ENCODE results near the gene JAK1.

The JAK1 gene

GRCh38 chr1:64891448-64891825 is 74.9 kb downstream of the JAK1 start:
- no peak for DNase-seq (ENCODE audit: low spot score)

DNA sequence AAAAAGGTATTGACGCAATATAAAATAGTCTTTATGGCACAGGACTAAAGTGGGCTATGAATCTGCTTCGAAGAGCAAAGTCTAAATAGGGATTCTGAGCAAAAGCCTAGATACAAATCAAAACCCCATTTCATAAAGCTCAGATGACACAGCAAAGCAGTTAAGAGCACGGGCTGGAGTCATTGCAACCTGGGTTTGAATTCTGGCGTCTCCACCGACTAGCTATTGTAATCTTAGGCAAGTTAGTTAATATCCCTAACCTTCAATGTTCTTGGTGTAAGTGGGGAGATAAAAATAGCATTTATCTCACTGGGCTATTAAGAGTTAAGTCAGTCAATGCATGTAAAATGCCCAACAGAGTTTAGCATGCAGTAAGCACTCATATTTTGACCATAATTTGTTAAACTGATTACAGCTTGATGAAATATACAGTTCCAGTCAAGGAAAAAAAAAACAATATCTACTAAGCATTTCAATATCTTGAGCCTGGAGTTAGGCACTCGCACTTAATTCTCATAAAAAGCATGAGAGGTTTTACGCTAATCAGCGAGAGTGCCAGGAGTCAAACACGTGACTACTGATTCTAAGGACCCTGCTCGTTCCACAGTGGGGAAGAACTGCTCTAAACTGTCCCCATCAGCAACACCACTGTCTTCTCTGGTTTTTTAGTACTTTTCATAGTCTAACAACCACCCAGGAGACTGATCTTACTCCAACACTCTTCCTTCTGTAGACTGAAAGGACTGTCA is 75.5 kb downstream of the JAK1 start:
- DNase-seq (ENCODE audit: low spot score), result no peak

GRCh38 chr1:64887689-64888217 is 78.6 kb downstream of the JAK1 start:
- no peak for DNase-seq (ENCODE audit: low spot score)

DNA sequence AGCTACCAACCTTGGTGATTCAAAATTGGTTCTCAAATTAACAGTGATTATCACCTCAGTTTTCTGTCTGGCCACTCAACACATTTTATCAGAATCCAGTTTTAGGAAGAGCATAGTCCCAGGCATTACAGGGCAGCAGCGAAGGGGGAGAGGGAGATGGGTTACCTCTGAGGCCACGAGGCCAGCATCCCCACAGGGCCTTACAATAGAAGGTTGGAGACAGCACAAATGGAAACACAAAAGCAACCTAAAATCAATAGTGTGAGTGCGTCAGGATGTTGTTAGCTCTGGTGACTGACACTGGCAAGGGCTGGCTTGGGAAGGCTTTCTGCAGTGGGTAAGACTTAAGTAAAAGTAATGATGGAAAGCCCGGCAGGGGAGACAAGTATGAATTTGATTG is 79.5 kb downstream of the JAK1 start:
- no peak for DNase-seq (ENCODE audit: low spot score)

DNA sequence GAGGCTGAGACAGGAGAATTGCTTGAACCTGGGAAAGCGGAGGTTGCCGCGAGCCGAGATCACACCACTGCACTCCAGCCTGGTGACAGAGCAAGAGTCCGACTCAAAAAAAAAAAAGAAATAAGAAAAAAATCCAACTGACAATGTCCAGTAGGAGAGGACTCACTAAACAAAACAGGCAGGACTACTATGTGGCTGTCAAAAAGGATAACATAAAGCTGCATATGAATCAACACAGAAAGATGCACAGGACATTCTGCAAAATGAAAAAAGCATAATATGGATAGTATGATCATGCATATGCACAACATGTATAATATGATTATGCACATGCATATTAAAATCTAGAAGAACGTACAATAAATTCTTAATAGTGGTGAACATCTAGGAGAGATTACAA is 80.7 kb downstream of the JAK1 start:
- DNase-seq (ENCODE audit: low spot score), result no peak

GRCh38 chr1:64884261-64885040 is 81.9 kb downstream of the JAK1 start:
- no peak for DNase-seq (ENCODE audit: low spot score)

- no peak for DNase-seq (ENCODE audit: low spot score)
These were observed 83.6 kb downstream of the JAK1 start for GRCh38 chr1:64882574-64883255.

DNA sequence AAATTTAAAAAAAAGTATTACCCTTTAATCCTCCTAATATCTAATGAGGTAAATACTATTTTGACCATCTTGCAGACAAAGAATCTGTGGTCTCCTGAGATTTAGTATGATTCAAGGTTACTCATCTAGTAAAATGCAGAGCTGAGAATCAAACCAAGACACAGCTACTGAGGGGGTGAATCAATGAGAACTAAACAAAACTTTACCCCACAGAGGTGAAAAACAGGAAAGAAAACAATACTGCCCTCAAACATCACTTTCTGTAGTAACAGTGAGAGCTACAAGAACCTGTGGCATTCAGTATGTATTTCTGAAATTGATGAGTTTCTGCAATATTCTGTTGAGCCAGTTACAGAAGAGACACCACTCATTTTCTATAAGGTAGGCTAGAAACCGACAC is 85.1 kb downstream of the JAK1 start:
- DNase-seq (ENCODE audit: low spot score), result no peak

- DNase-seq (ENCODE audit: low spot score), result no peak
These were observed 85.9 kb downstream of the JAK1 start for GRCh38 chr1:64880449-64880848.

- no peak for DNase-seq (ENCODE audit: low spot score)
These were observed 87.3 kb downstream of the JAK1 start for GRCh38 chr1:64878931-64879611.

DNA sequence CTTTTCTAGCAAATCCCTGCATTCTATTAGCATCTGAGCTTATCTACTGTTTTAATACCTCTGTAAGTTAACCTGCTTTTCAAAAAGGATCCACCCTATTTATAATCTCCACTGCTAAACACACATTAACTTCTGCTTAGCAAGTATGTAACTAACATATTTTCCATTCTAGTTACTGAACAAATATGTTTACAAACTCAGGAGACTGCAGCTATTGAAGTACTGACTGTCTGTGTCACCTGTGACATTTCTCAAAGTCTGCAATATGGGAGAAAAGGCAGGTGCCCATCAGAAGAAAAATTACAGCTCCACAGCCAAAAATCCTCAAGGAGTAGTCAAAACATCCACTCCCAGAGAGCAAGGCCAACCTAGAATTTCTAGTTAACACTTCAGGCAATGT is 88.3 kb downstream of the JAK1 start:
- DNase-seq (ENCODE audit: low spot score), result no peak

DNA sequence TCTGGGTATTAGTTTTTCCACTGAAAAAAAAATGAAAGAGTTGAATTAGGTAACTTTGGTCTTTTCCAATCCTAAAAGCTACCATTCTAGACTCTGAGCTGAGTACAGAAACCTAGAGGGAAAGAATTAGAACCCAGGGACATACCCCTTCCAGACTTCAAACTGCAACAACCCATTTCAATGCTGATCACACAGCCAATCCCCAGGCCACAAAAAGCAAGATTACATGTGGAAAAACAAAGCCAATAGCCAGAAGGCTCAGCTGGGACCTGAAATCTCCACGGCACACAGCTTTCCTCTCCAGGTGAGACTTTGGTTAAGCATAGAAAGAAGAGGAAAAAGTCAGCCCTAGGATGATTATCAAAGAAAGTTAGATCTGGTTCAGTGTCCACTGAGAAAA is 88.8 kb downstream of the JAK1 start:
- DNase-seq (ENCODE audit: low spot score), result no peak

GRCh38 chr1:64877151-64877550 is 89.2 kb downstream of the JAK1 start:
- DNase-seq (ENCODE audit: low spot score), result no peak

GRCh38 chr1:64875606-64876005 is 90.7 kb downstream of the JAK1 start:
- no peak for DNase-seq (ENCODE audit: low spot score)

DNA sequence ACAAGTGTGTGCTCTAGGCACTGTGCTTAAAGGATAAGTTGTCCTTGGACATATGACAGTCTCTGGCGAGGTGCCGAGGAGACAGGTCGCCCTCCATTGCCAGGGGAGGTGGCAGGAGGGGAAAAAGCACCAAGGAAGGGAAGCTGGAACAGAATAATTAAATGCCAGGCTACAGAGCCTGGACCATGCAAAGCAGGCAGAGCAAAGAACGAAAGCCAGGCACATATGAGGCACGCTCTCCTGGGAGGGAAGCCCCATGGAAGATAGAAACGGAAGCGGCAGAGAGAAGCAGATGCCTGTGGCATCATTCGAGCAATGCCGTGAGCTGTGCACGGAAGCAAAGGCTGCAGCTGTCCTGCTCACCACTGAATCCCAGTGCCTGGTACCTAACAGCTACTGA is 91.2 kb downstream of the JAK1 start:
- DNase-seq (ENCODE audit: low spot score), result no peak

DNA sequence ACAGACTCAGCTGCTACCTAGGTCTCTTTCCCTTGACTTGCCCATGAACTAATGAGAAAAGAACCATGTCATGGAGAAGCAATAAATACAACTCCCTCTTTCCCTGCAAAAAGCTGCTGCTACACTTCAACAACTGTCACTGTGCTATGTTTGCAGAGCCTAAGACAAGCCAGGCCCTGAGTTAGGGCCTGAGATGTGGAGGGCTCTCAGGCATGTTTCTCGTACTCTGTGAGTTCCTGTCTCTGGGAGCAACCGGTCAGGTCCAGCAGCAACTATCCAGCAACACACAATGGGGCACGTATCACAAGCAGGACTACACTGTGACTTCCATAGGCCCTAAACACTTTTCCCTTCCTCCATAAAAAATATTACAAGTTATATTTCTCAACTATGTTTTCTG is 91.7 kb downstream of the JAK1 start:
- no peak for DNase-seq (ENCODE audit: low spot score)

GRCh38 chr1:64873576-64873975 is 92.8 kb downstream of the JAK1 start:
- DNase-seq (ENCODE audit: low spot score), result no peak

GRCh38 chr1:64872067-64872466 is 94.3 kb downstream of the JAK1 start:
- no peak for DNase-seq (ENCODE audit: low spot score)

DNA sequence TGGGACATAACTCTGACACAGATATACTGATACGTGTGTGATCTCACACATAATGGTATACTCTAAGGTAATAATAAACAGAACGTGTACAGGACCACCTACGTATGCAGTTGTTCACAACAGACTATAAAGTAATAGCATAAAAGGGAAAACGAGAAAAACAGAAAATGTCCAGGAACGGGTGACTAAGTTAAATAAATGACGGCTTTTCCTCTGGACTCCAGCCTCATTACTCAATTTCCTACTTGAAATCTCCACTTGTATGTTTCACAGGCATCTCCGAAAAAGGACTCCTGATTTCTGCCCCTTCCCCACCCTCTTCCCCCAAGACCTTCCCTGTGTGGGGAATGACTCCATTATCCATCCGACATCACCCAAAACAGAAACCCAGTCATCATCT is 95.1 kb downstream of the JAK1 start:
- DNase-seq (ENCODE audit: low spot score), result no peak

DNA sequence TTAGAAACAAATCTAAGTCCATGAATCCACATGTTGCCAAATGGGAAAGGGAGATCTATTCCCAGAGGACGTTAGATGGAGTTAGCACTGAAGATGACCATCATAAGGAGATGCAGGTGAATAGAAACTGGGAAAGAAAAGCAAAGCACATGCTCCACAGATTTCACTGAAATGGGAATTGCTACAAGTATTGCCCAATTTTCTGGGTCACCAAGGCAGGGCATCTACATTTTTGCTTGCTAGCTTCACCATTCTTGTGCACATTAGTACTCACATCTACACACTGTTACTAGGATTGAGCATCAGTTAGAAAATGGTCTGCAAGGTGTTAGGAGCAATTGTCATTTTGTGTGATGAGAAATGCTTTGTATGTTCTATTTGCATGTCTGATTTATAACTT is 99.1 kb downstream of the JAK1 start:
- no peak for DNase-seq (ENCODE audit: low spot score)

- DNase-seq (ENCODE audit: low spot score), result no peak
These were observed 99.7 kb downstream of the JAK1 start for GRCh38 chr1:64866689-64867088.

GRCh38 chr1:64865105-64865757 is 101.1 kb downstream of the JAK1 start:
- no peak for DNase-seq (ENCODE audit: low spot score)
